HL-60/S4 (cell line): ENCODE results near the gene RHOB.
"Not testable (repeated sequence)": the region's sequence is repeated elsewhere in the genome, so short reads cannot be mapped to it uniquely, and the experiment has no call there.

Experiments used
- in situ Hi-C: fragments of 300-500 bp; cut with MboI; formaldehyde crosslinking; loops from 2 replicates; pipeline ENCODE4 v1.14.3; 2022; ENCODE audit warnings: low sequenced_read_pairs

RHOB gene

GRCh38 chr2:20451761-20452499 is 5.1 kb downstream of the RHOB start:
- in situ Hi-C loops: no loop called here

GRCh38 chr2:20452551-20452950 is 5.7 kb downstream of the RHOB start:
- in situ Hi-C loops: no loop called here

- in situ Hi-C loops: no loop called here
Observed at GRCh38 chr2:20453087-20453486, 6.2 kb downstream of the RHOB start.

- in situ Hi-C loops: no loop called here
Observed at GRCh38 chr2:20454036-20454981, 7.4 kb downstream of the RHOB start.

- in situ Hi-C loops: no loop called here
Observed at GRCh38 chr2:20455076-20455587, 8.3 kb downstream of the RHOB start.

- in situ Hi-C loops: no loop called here
Observed at GRCh38 chr2:20456116-20456571, 9.3 kb downstream of the RHOB start.

- in situ Hi-C loops: no loop called here
Observed at GRCh38 chr2:20456636-20457426, 10.0 kb downstream of the RHOB start.

- in situ Hi-C loops: no loop called here
Observed at GRCh38 chr2:20457661-20458630, 11.1 kb downstream of the RHOB start.

- in situ Hi-C loops: not testable (repeated sequence)
Observed at GRCh38 chr2:20458737-20459484, 12.0 kb downstream of the RHOB start.

- in situ Hi-C loops: no loop called here
Observed at GRCh38 chr2:20465716-20466394, 19.0 kb downstream of the RHOB start.

- in situ Hi-C loops: no loop called here
Observed at GRCh38 chr2:20467789-20468548, 21.1 kb downstream of the RHOB start.

GRCh38 chr2:20468549-20469500 is 22.0 kb downstream of the RHOB start:
- in situ Hi-C loops: no loop called here

- in situ Hi-C loops: no loop called here
Observed at GRCh38 chr2:20469595-20469994, 22.7 kb downstream of the RHOB start.

GRCh38 chr2:20470211-20470610 is 23.3 kb downstream of the RHOB start:
- in situ Hi-C loops: no loop called here

GRCh38 chr2:20471148-20471547 is 24.3 kb downstream of the RHOB start:
- in situ Hi-C loops: no loop called here

- in situ Hi-C loops: no loop called here
Observed at GRCh38 chr2:20471902-20472559, 25.2 kb downstream of the RHOB start.
